Measurements from ENCODE around the gene CWF19L1.

Gene CWF19L1

GRCh38 chr10:100248820-100249219 is 18.6 kb downstream of the CWF19L1 start:
- no peak for DNase-seq

GRCh38 chr10:100245484-100246220 is 21.8 kb downstream of the CWF19L1 start:
- DNase-seq = no peak

GRCh38 chr10:100239851-100240250 is 27.6 kb downstream of the CWF19L1 start:
- DNase-seq = no peak

- DNase-seq = no peak
Measured at GRCh38 chr10:100238429-100238828, 29.0 kb downstream of the CWF19L1 start.

- no peak for DNase-seq
Measured at GRCh38 chr10:100232101-100232500, 35.3 kb downstream of the CWF19L1 start.

- no peak for DNase-seq
Measured at GRCh38 chr10:100229819-100230422, 37.5 kb downstream of the CWF19L1 start.

GRCh38 chr10:100223879-100224278 is 43.6 kb downstream of the CWF19L1 start:
- DNase-seq = no peak

- no peak for DNase-seq
Measured at GRCh38 chr10:100222529-100222928, 44.9 kb downstream of the CWF19L1 start.

GRCh38 chr10:100216006-100216405 is 51.4 kb downstream of the CWF19L1 start:
- DNase-seq = no peak

GRCh38 chr10:100209303-100209702 is 58.1 kb downstream of the CWF19L1 start:
- no peak for DNase-seq

GRCh38 chr10:100208276-100208675 is 59.2 kb downstream of the CWF19L1 start:
- DNase-seq = no peak

- DNase-seq = no peak
Measured at GRCh38 chr10:100204370-100204769, 63.1 kb downstream of the CWF19L1 start.

GRCh38 chr10:100201549-100201948 is 65.9 kb downstream of the CWF19L1 start:
- DNase-seq = no peak

GRCh38 chr10:100194711-100195110 is 72.7 kb downstream of the CWF19L1 start:
- no peak for DNase-seq

- no peak for DNase-seq
Measured at GRCh38 chr10:100192350-100192749, 75.1 kb downstream of the CWF19L1 start.

GRCh38 chr10:100186253-100187212 is 80.9 kb downstream of the CWF19L1 start:
- DNase-seq = no peak

- peak; percentile 87 for DNase-seq
Measured at GRCh38 chr10:100185364-100186252, 81.8 kb downstream of the CWF19L1 start, which contains the start of gene ERLIN1. Gene ERLIN1, minus strand, starts transcription at chr10:100186029. Its CDS starts 403 bp downstream, at chr10:100185626.

GRCh38 chr10:100184840-100185239 is 82.6 kb downstream of the CWF19L1 start:
- DNase-seq = no peak

- no peak for DNase-seq
Measured at GRCh38 chr10:100184426-100184825, 83.0 kb downstream of the CWF19L1 start.

- DNase-seq = no peak
Measured at GRCh38 chr10:100183481-100183880, 84.0 kb downstream of the CWF19L1 start.

GRCh38 chr10:100182908-100183307 is 84.5 kb downstream of the CWF19L1 start:
- DNase-seq = no peak

Measured in NCI-H1048 (cell line).